ENCODE results near the gene RPS19BP1.

The RPS19BP1 gene

GRCh38 chr22:39480557-39480956 is 52.0 kb downstream of the RPS19BP1 start:
- no peaks in the 10 kb centered on the region for H3K9me3 ChIP-seq
- H3K27ac ChIP-seq, result no peak overlapping the region
- intact Hi-C loops (cut with DNase I; ENCODE audit: low total_unique reads), result no loop called here
- H3K27me3 ChIP-seq, result peaks cover 0 to 22% of the 10 kb centered on the region in 2 donors
- no peaks in the 10 kb centered on the region for H3K36me3 ChIP-seq
- no peak for DNase-seq
- no peaks in the 10 kb centered on the region for H3K4me1 ChIP-seq
- no peak overlapping the region for H3K4me3 ChIP-seq
- TF ChIP-seq CTCF (IDR thresholded peaks at IDR 0.05), result no peak

GRCh38 chr22:39479254-39479653 is 53.3 kb downstream of the RPS19BP1 start:
- no peaks in the 10 kb centered on the region for H3K4me1 ChIP-seq
- H3K27me3 ChIP-seq, result peaks cover 0 to 24% of the 10 kb centered on the region in 2 donors
- no peaks in the 10 kb centered on the region for H3K36me3 ChIP-seq
- no peak for TF ChIP-seq CTCF (IDR thresholded peaks at IDR 0.05)
- H3K4me3 ChIP-seq, result no peak overlapping the region
- intact Hi-C loops (cut with DNase I; ENCODE audit: low total_unique reads), result no loop called here
- no peak for DNase-seq
- no peak overlapping the region for H3K27ac ChIP-seq
- no peaks in the 10 kb centered on the region for H3K9me3 ChIP-seq

Measured in tibial artery (tissue), 4 donors.